GM12878 (cell line): ENCODE data around the gene TEKT5. TPM values are rescaled to one million over a fixed set of nuclear protein-coding genes. Genes with fewer than 3 reads are reported as not detected.

Experiments used
- ATAC-seq: fragments of 200-7000 bp; cut with Tn5 transposase; 3 replicates; pipeline ENCODE4 v1.9.1; 2020; ENCODE audit warnings: mild to moderate bottlenecking, moderate library complexity
- BruUV-seq: library from RNA; stranded (reverse); fragments of 400-500 nt; replicated peaks from 2 replicates; lab custom pipeline; 2021; lab: Mats Ljungman, UMichigan
- CTCF ChIA-PET: fragments of 300-600 bp; sonication (Branson Sonifier 250); formaldehyde crosslinking; extraction: SDS; loops from one replicate; lab custom pipeline; 2021; ENCODE audit warnings: inconsistent platforms; lab: Yijun Ruan, JAX
- POLR2A ChIA-PET: fragments of 350-600 bp; formaldehyde crosslinking; extraction: SDS; loops from one replicate; lab custom pipeline; 2021; ENCODE audit warnings: inconsistent platforms; lab: Charles Lee
- RAD21 ChIA-PET: fragments of 300-600 bp; sonication (Branson Sonifier 250); formaldehyde crosslinking; loops from one replicate; lab custom pipeline; 2023; ENCODE audit warnings: antibody characterized with exemption; ENCODE audit not compliant: unreplicated experiment; lab: Charles Lee
- SMC1A ChIA-PET: fragments of 300-600 bp; sonication (Branson Sonifier 250); formaldehyde crosslinking; loops from one replicate; lab custom pipeline; 2023; ENCODE audit not compliant: unreplicated experiment, uncharacterized antibody; lab: Charles Lee
- DNase-seq: peaks from one replicate; pipeline ENCODE4 v3.0.0-alpha.2; 2011; ENCODE audit warnings: low read depth, low spot score
- FAIRE-seq: peaks from 3 replicates; lab custom pipeline; 2011; peaks lifted over from hg19 to GRCh38; lab: Jason Lieb, UNC
- H2AFZ ChIP-seq: 2 replicates; pipeline ENCODE4 v1.6.0; 2011; ENCODE audit warnings: low read depth, low read length, control low read depth; ENCODE audit not compliant: control insufficient read depth
- H3K27ac ChIP-seq: 2 replicates; pipeline ENCODE4 v1.5.1; 2011; ENCODE audit warnings: control low read depth; ENCODE audit not compliant: control insufficient read depth, insufficient read depth
- H3K27me3 ChIP-seq, 2 experiments: replicated peaks in 1 of 2; 2 replicates each; pipeline versions ENCODE4 v1.6.0 to v1.6.1; 2011; ENCODE audit warnings: low read length in 1 of 2; ENCODE audit not compliant: control insufficient read depth in 2 of 2, insufficient read depth in 2 of 2
- H3K36me3 ChIP-seq, 2 experiments: 2 replicates each; pipeline ENCODE4 v1.5.1; 2011; ENCODE audit warnings: low read length in 1 of 2; ENCODE audit not compliant: control insufficient read depth in 2 of 2, insufficient read depth in 2 of 2
- H3K4me1 ChIP-seq: 2 replicates; pipeline ENCODE4 v1.6.1; 2011; ENCODE audit warnings: mild to moderate bottlenecking, low read length, moderate library complexity, mixed read lengths; ENCODE audit not compliant: control insufficient read depth, insufficient read depth
- H3K4me2 ChIP-seq: 2 replicates; pipeline ENCODE4 v1.6.0; 2011; ENCODE audit warnings: control low read depth; ENCODE audit not compliant: control insufficient read depth, insufficient read depth
- H3K4me3 ChIP-seq: fragments of 200-600 bp; sonication (generic); 2 replicates; pipeline ENCODE4 v1.5.1; 2016
- H3K79me2 ChIP-seq: 2 replicates; pipeline ENCODE4 v1.6.0; 2011; ENCODE audit warnings: low read length; ENCODE audit not compliant: control insufficient read depth, insufficient read depth
- H3K9ac ChIP-seq: 2 replicates; pipeline ENCODE4 v1.8.0; 2011; ENCODE audit warnings: low read length, control low read depth, mixed read lengths; ENCODE audit not compliant: control insufficient read depth, insufficient read depth
- H3K9me3 ChIP-seq: replicated peaks from 3 replicates; pipeline ENCODE4 v1.5.1; 2011; ENCODE audit warnings: mild to moderate bottlenecking, low read length; ENCODE audit not compliant: control insufficient read depth, insufficient read depth
- H4K20me1 ChIP-seq: 2 replicates; pipeline ENCODE4 v1.6.0; 2011; ENCODE audit not compliant: control insufficient read depth, insufficient read depth
- BACH1 ChIP-seq: fragments of 450-650 bp; IDR thresholded peaks from 2 replicates; pipeline ENCODE4 v1.6.1; 2017; ENCODE audit warnings: mild to moderate bottlenecking, borderline replicate concordance
- CHD4 ChIP-seq: fragments of 200-600 bp; sonication (generic); IDR thresholded peaks from 2 replicates; pipeline ENCODE4 v1.6.1; 2016; ENCODE audit warnings: mild to moderate bottlenecking
- EGR1 ChIP-seq, 2 experiments: IDR thresholded peaks; 1 replicate in 1 of 2; 2 replicates in 1 of 2; pipeline ENCODE4 v1.6.1; 2011 to 2012; ENCODE audit warnings: low read depth in 2 of 2, low read length in 2 of 2, borderline replicate concordance in 1 of 2, mild to moderate bottlenecking in 1 of 2, moderate library complexity in 1 of 2
- EP300 ChIP-seq, 2 experiments: fragments of 150-350 bp in 1 of 2; IDR thresholded peaks; 2 replicates each; pipeline ENCODE4 v1.6.1; 2011 to 2012; ENCODE audit warnings: low read depth in 2 of 2, low read length in 2 of 2, borderline replicate concordance in 1 of 2, improper control_type of control experiment in 1 of 2, inconsistent platforms in 1 of 2; ENCODE audit not compliant: control insufficient read depth in 1 of 2
- GATAD2B ChIP-seq: fragments of 450-650 bp; conservative IDR thresholded peaks from 2 replicates; pipeline ENCODE4 v1.6.1; 2017; ENCODE audit warnings: low read depth, mild to moderate bottlenecking, moderate library complexity
- HDAC2 ChIP-seq: fragments of 200-600 bp; sonication (generic); IDR thresholded peaks from 2 replicates; pipeline ENCODE4 v1.6.1; 2017
- MXI1 ChIP-seq: fragments of 150-350 bp; IDR thresholded peaks from 2 replicates; pipeline ENCODE4 v1.6.1; 2011; ENCODE audit warnings: low read depth, mild to moderate bottlenecking, inconsistent platforms, low read length, improper control_type of control experiment
- MYC ChIP-seq: IDR thresholded peaks from 2 replicates; pipeline ENCODE4 v1.6.1; 2011; ENCODE audit warnings: mild to moderate bottlenecking, low read length, moderate library complexity, inconsistent platforms; ENCODE audit not compliant: insufficient read depth, insufficient replicate concordance, insufficient read length, severe bottlenecking
- NFIC ChIP-seq: IDR thresholded peaks from 2 replicates; pipeline ENCODE4 v1.6.1; 2012; ENCODE audit warnings: low read depth, mild to moderate bottlenecking, inconsistent platforms, low read length, moderate library complexity
- PRDM15 ChIP-seq: fragments of 450-650 bp; formaldehyde crosslinking; IDR thresholded peaks from 2 replicates; pipeline ENCODE4 v1.4.0; 2020; ENCODE audit warnings: mild to moderate bottlenecking, moderate library complexity
- SMARCA5 ChIP-seq: fragments of 450-650 bp; IDR thresholded peaks from 2 replicates; pipeline ENCODE4 v1.6.1; 2017; ENCODE audit warnings: mild to moderate bottlenecking
- SREBF1 ChIP-seq: IDR thresholded peaks from 2 replicates; pipeline ENCODE4 v1.6.1; 2012; ENCODE audit warnings: mild to moderate bottlenecking, low read length
- YBX1 ChIP-seq: fragments of 450-650 bp; IDR thresholded peaks from 2 replicates; pipeline ENCODE4 v1.6.1; 2016; ENCODE audit warnings: antibody characterized with exemption
- WGBS: methylation state at CpG from one replicate; pipeline ENCODE4 v1.1.6; 2016; ENCODE audit warnings: low lambda C conversion rate; ENCODE audit not compliant: insufficient replicate concordance, insufficient coverage; ENCODE audit errors: missing lambda C conversion rate; 5-methylcytosine and 5-hydroxymethylcytosine counted together
- in situ Hi-C: fragments of 300-500 bp; cut with MboI; formaldehyde crosslinking; loops from 9 replicates; pipeline ENCODE4 v1.14.3; 2018; ENCODE audit warnings: mixed read lengths
- intact Hi-C: fragments of 100-400 bp; cut with micrococcal nuclease; formaldehyde crosslinking; loops from one replicate; pipeline ENCODE4 v1.14.2; 2022; ENCODE audit not compliant: unreplicated experiment
- polyA plus RNA-seq, 11 experiments: library from polyadenylated mRNA; depleted of rRNA in 4 of 11; unstranded in 6 of 11; stranded (reverse) in 5 of 11; fragments of >200 nt; fragmentation: Nextera tagmentation in 4 of 11; fragmentation: Illumina TruSeq in 1 of 11; extraction: Ambion mirVana in 4 of 11; extraction: Trizol in 1 of 11; gene quantifications; 1 replicate in 1 of 11; 2 replicates in 10 of 11; pipeline versions ENCODE4 v1.2.1 to v1.2.3, GENCODE V29; 2011 to 2016; ENCODE audit warnings: inconsistent platforms in 2 of 11, missing spikeins in 2 of 11, low read depth in 1 of 11
- total RNA-seq, 4 experiments: library from RNA; depleted of rRNA in 3 of 4; stranded (reverse); fragments of >200 nt in 3 of 4; fragmentation: Illumina TruSeq in 1 of 4; extraction: Trizol in 1 of 4; gene quantifications; 2 replicates each; pipeline versions ENCODE4 v1.2.1 to v1.2.3, GENCODE V29; 2013 to 2021
- TF ChIP-seq, protein P1 (sequence below): IDR thresholded peaks from 2 replicates; pipeline ENCODE4 v1.6.1; 2011; ENCODE audit warnings: borderline replicate concordance, low read depth, mild to moderate bottlenecking, moderate library complexity, mixed read lengths, low read length; ENCODE audit not compliant: insufficient read depth; ENCODE audit errors: extremely low read length

TEKT5 gene
- total and polyA plus RNA-seq, 10 of the 15 experiments (the other 5 are each of a cell fraction or from before 2014, with no cell fraction given) = 0.19 to 2.2 (median 0.68) TPM; not detected in 1

DNA sequence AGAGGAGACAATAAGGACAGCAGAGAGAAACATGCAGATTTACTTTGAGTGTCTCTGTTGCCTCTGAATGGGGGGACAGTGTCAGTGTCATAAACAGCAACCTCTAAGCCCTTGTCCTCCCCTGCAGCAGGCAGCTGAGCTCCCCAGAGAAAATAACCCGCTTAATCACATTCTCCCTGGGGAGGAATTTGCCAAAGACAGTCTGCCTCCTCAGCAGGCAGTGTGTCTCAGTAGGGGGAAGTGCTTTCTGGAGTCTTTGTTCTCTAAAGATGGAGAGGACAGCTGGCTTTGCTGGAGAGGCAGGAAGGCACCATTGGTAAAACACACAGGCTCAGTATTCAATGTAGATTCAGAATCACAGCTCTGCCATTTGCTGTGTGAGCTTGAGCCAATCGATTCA is 16.1 kb downstream of the TEKT5 start:
- H4K20me1 ChIP-seq = no peaks in the 10 kb centered on the region
- H3K27me3 ChIP-seq = peaks cover 0 to 10% of the 10 kb centered on the region in 2 experiments; a peak in 3 of 4 replicates
- no peak overlapping the region for H3K4me3 ChIP-seq
- intact Hi-C loops = no loop called here
- BruUV-seq = no TSS peak
- H3K36me3 ChIP-seq = no peaks in the 10 kb centered on the region
- no peaks in the 10 kb centered on the region for H3K4me1 ChIP-seq
- H3K9me3 ChIP-seq = no peaks in the 10 kb centered on the region
- H3K27ac ChIP-seq = no peak overlapping the region
- H3K79me2 ChIP-seq = no peaks in the 10 kb centered on the region
- WGBS = 2% methylated on average over 2 of the region's 2 CpGs
- no peak for DNase-seq
- H3K9ac ChIP-seq = no peak overlapping the region
- ChIA-PET RAD21 (no interaction called here), POLR2A (no interaction called here), CTCF (no interaction called here), SMC1A (interaction anchor here (0.5 to 1.7 kb wide), 4 partner anchors 9 to 1750 kb away, joined by 3 to 5 read pairs (median 4); no protein-coding TSS in a partner anchor)
- TF ChIP-seq EGR1 (IDR thresholded peaks at IDR 0.05; ENCODE audit: borderline replicate concordance in 1 of 2, low read depth in 2 of 2, low read length in 2 of 2) = no peak
- TF ChIP-seq CHD4 = no peak
- no peak for TF ChIP-seq MXI1
- no peak for TF ChIP-seq PRDM15 (CRISPR knock-in tag)
- no peak for TF ChIP-seq BACH1
- no peak for TF ChIP-seq HDAC2
- TF ChIP-seq, protein P1, sequence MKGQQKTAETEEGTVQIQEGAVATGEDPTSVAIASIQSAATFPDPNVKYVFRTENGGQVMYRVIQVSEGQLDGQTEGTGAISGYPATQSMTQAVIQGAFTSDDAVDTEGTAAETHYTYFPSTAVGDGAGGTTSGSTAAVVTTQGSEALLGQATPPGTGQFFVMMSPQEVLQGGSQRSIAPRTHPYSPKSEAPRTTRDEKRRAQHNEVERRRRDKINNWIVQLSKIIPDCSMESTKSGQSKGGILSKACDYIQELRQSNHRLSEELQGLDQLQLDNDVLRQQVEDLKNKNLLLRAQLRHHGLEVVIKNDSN = no peak
- TF ChIP-seq YBX1 = no peak
- no peak for TF ChIP-seq SREBF1
- no peak for TF ChIP-seq EP300 (IDR thresholded peaks at IDR 0.05; ENCODE audit: borderline replicate concordance in 1 of 2, control insufficient read depth in 1 of 2, low read depth in 2 of 2, low read length in 2 of 2)
- no peak for TF ChIP-seq MYC
- no peak for TF ChIP-seq GATAD2B
- TF ChIP-seq SMARCA5 = no peak
- TF ChIP-seq NFIC = no peak
- H3K4me2 ChIP-seq = no peak overlapping the region
- H2AFZ ChIP-seq = no peak overlapping the region
- FAIRE-seq = no peak
- ATAC-seq = no peak
- in situ Hi-C loops = no loop called here
